ENCODE measurements around the gene RBM5. TPM values are rescaled to one million over a fixed set of nuclear protein-coding genes. Genes with fewer than 3 reads are reported as not detected.

RBM5 gene
- total and polyA plus RNA-seq, 8 donors, result 117 to 525 (median 415) TPM

GRCh38 chr3:50111757-50112156, 23.0 kb downstream of the RBM5 start:
- ATAC-seq, result no peak
- H3K36me3 ChIP-seq, result peaks cover 12 to 100% of the 10 kb centered on the region in 2 donors

GRCh38 chr3:50112462-50112861, 23.7 kb downstream of the RBM5 start:
- no peaks in the 10 kb centered on the region for H3K27me3 ChIP-seq
- H3K4me3 ChIP-seq, result no peak overlapping the region
- no peaks in the 10 kb centered on the region for H3K9me3 ChIP-seq
- H3K4me1 ChIP-seq, result no peaks in the 10 kb centered on the region
- intact Hi-C loops (cut with DNase I), result no loop called here
- H3K36me3 ChIP-seq, result peaks cover 18 to 100% of the 10 kb centered on the region in 2 donors
- DNase-seq (no peak), ATAC-seq (no peak)
- TF ChIP-seq CTCF (IDR thresholded peaks at IDR 0.05), result no peak
- H3K27ac ChIP-seq, result no peak overlapping the region

More at GRCh38 chr3:50111757-50112156, 23.0 kb downstream of the RBM5 start:
- Histone ChIP-seq H3K27me3 (no peaks in the 10 kb centered on the region), H3K9me3 (no peaks in the 10 kb centered on the region), H3K4me3 (no peak overlapping the region), H3K4me1 (no peaks in the 10 kb centered on the region), H3K27ac (no peak overlapping the region)
- intact Hi-C loops (cut with DNase I), result no loop called here
- no peak for DNase-seq
- TF ChIP-seq CTCF (IDR thresholded peaks at IDR 0.05), result no peak

GRCh38 chr3:50117120-50117519, 28.4 kb downstream of the RBM5 start:
- intact Hi-C loops (cut with DNase I), result no loop called here
- no peak for TF ChIP-seq CTCF (IDR thresholded peaks at IDR 0.05)
- H3K36me3 ChIP-seq, result peaks cover 16 to 99% of the 10 kb centered on the region in 2 donors

GRCh38 chr3:50118237-50118636, 29.5 kb downstream of the RBM5 start:
- Histone ChIP-seq H3K4me3 (no peak overlapping the region), H3K27me3 (no peaks in the 10 kb centered on the region), H3K4me1 (peaks cover 0 to 3% of the 10 kb centered on the region in 2 donors), H3K36me3 (peaks cover 12 to 91% of the 10 kb centered on the region in 2 donors), H3K9me3 (no peaks in the 10 kb centered on the region), H3K27ac (no peak overlapping the region)
- intact Hi-C loops (cut with DNase I), result no loop called here
- no peak for TF ChIP-seq CTCF (IDR thresholded peaks at IDR 0.05)
- ATAC-seq, result no peak
- no peak for DNase-seq

More at GRCh38 chr3:50117120-50117519, 28.4 kb downstream of the RBM5 start:
- no peak for ATAC-seq
- H3K9me3 ChIP-seq, result no peaks in the 10 kb centered on the region
- peaks cover 0 to 3% of the 10 kb centered on the region in 2 donors for H3K4me1 ChIP-seq
- no peak overlapping the region for H3K27ac ChIP-seq
- H3K27me3 ChIP-seq, result no peaks in the 10 kb centered on the region
- DNase-seq, result no peak
- H3K4me3 ChIP-seq, result no peak overlapping the region

- TF ChIP-seq CTCF (IDR thresholded peaks at IDR 0.05), result no peak
- intact Hi-C loops (cut with DNase I), result no loop called here
- Histone ChIP-seq H3K4me1 (peaks cover 8 to 12% of the 10 kb centered on the region in 2 donors), H3K27me3 (no peaks in the 10 kb centered on the region), H3K27ac (no peak overlapping the region), H3K9me3 (no peaks in the 10 kb centered on the region), H3K4me3 (no peak overlapping the region), H3K36me3 (peaks cover 8 to 75% of the 10 kb centered on the region in 2 donors)
- ATAC-seq (no peak), DNase-seq (peak in 1 of 4 donors; percentile 24)
Measured at GRCh38 chr3:50119786-50120185, 31.1 kb downstream of the RBM5 start.

Measured in left lung (tissue), 10 donors.